Activated CD4-positive, alpha-beta T cell treated with anti-CD3 and anti-CD28 coated beads for 1 hour (primary cell): ENCODE measurements around the gene RPP21.
"Not testable (repeated sequence)": the region's sequence is repeated elsewhere in the genome, so short reads cannot be mapped to it uniquely, and the experiment has no call there.

ENCODE experiments used
- DNase-seq: peaks from one replicate; pipeline ENCODE4 v3.0.0-alpha.2; 2020

The RPP21 gene

GRCh38 chr6:30331981-30332380 is 13.0 kb upstream of the RPP21 start:
- DNase-seq = no peak

- no peak for DNase-seq
Measured at GRCh38 chr6:30334075-30334783, 10.7 kb upstream of the RPP21 start.

GRCh38 chr6:30340589-30341054 is 4.3 kb upstream of the RPP21 start:
- no peak for DNase-seq

- no peak for DNase-seq
Measured at GRCh38 chr6:30341218-30341617, 3.7 kb upstream of the RPP21 start.

- DNase-seq = no peak
Measured at GRCh38 chr6:30341728-30342127, 3.2 kb upstream of the RPP21 start.

GRCh38 chr6:30344191-30344867 is 627 bp upstream of the RPP21 start:
- no peak for DNase-seq

- DNase-seq = no peak
Measured at GRCh38 chr6:30345852-30346251, 896 bp downstream of the RPP21 start.

- DNase-seq = no peak
Measured at GRCh38 chr6:30348957-30349356, 4.0 kb downstream of the RPP21 start.

- no peak for DNase-seq
Measured at GRCh38 chr6:30349421-30350177, 4.6 kb downstream of the RPP21 start.

- DNase-seq = no peak
Measured at GRCh38 chr6:30350524-30350923, 5.6 kb downstream of the RPP21 start.

GRCh38 chr6:30352550-30352949 is 7.6 kb downstream of the RPP21 start:
- DNase-seq = no peak

- DNase-seq = no peak
Measured at GRCh38 chr6:30355281-30355680, 10.3 kb downstream of the RPP21 start.

- no peak for DNase-seq
Measured at GRCh38 chr6:30356536-30356935, 11.6 kb downstream of the RPP21 start.

- peak; percentile 26 for DNase-seq
Measured at GRCh38 chr6:30357678-30358540, 13.0 kb downstream of the RPP21 start.

GRCh38 chr6:30359276-30359675 is 14.3 kb downstream of the RPP21 start:
- no peak for DNase-seq

GRCh38 chr6:30360139-30360538 is 15.2 kb downstream of the RPP21 start:
- DNase-seq = no peak

- no peak for DNase-seq
Measured at GRCh38 chr6:30361661-30362060, 16.7 kb downstream of the RPP21 start.

GRCh38 chr6:30363459-30363858 is 18.5 kb downstream of the RPP21 start:
- no peak for DNase-seq

GRCh38 chr6:30364591-30364990 is 19.6 kb downstream of the RPP21 start:
- no peak for DNase-seq

- not testable (repeated sequence) for DNase-seq
Measured at GRCh38 chr6:30369280-30369679, 24.3 kb downstream of the RPP21 start.

- no peak for DNase-seq
Measured at GRCh38 chr6:30378290-30378937, 33.5 kb downstream of the RPP21 start.

- no peak for DNase-seq
Measured at GRCh38 chr6:30380464-30380863, 35.5 kb downstream of the RPP21 start.
